Hepatocyte (in vitro differentiated cells): ENCODE results near the gene ASB4.

ENCODE experiments used
- CTCF ChIP-seq: fragments of 200-600 bp; sonication (generic); IDR thresholded peaks from 2 replicates; pipeline ENCODE4 v1.5.1; 2016; ENCODE audit warnings: antibody characterized with exemption, mild to moderate bottlenecking; ENCODE audit not compliant: poor library complexity
- EZH2 ChIP-seq: fragments of 200-600 bp; sonication (generic); IDR thresholded peaks from 2 replicates; pipeline ENCODE4 v1.6.1; 2016; ENCODE audit warnings: antibody characterized with exemption, mild to moderate bottlenecking, borderline replicate concordance

GRCh38 chr7:95540366-95540765, 54.6 kb downstream of the ASB4 start:
- TF ChIP-seq CTCF, result no peak
- no peak for TF ChIP-seq EZH2
